K562 (cell line): ENCODE data around the gene CDC20B. TPM values are rescaled to one million over a fixed set of nuclear protein-coding genes. Genes with fewer than 3 reads are reported as not detected.
A peak's percentile ranks its signal among the peaks of the same experiment; 100 is the strongest.

ENCODE experiments used
- BCL6 ChIP-seq: fragments of 250-450 bp; sonication (Bioruptor Pico); IDR thresholded peaks from 2 replicates; pipeline ENCODE4 v1.4.0; 2020
- EP400 ChIP-seq: fragments of 450-650 bp; IDR thresholded peaks from 2 replicates; pipeline ENCODE4 v1.6.1; 2017; ENCODE audit warnings: antibody characterized with exemption, mild to moderate bottlenecking, moderate library complexity
- JUNB ChIP-seq: fragments of 450-650 bp; formaldehyde crosslinking; conservative IDR thresholded peaks from 2 replicates; pipeline ENCODE4 v1.4.0; 2020; ENCODE audit warnings: mild to moderate bottlenecking
- L3MBTL2 ChIP-seq: fragments of 450-650 bp; IDR thresholded peaks from 2 replicates; pipeline ENCODE4 v1.6.1; 2016; ENCODE audit warnings: mild to moderate bottlenecking, moderate library complexity
- RUNX1 ChIP-seq: sonication (generic); IDR thresholded peaks from 2 replicates; pipeline ENCODE4 v1.6.1; 2016; ENCODE audit warnings: antibody characterized with exemption, low read depth
- SRSF3 ChIP-seq: fragments of 200-400 bp; formaldehyde crosslinking; IDR thresholded peaks from 2 replicates; pipeline ENCODE4 v1.6.1; 2016; ENCODE audit warnings: mild to moderate bottlenecking, low read length, moderate library complexity; ENCODE audit not compliant: insufficient read depth
- TOE1 ChIP-seq, 2 experiments: fragments of 450-650 bp in 1 of 2; sonication (generic) in 1 of 2; formaldehyde crosslinking in 1 of 2; IDR thresholded peaks; 2 replicates each; pipeline versions ENCODE4 v1.7.1 to v1.8.0; 2016 to 2022; ENCODE audit warnings: borderline replicate concordance in 2 of 2, mild to moderate bottlenecking in 2 of 2, antibody characterized with exemption in 1 of 2, inconsistent platforms in 1 of 2, low read depth in 1 of 2, missing genetic modification reagents in 1 of 2, moderate library complexity in 1 of 2
- TSHZ1 ChIP-seq: fragments of 250-450 bp; sonication (Bioruptor Pico); IDR thresholded peaks from 2 replicates; pipeline ENCODE4 v1.4.0; 2020; ENCODE audit warnings: mild to moderate bottlenecking, moderate library complexity
- ZNF3 ChIP-seq: fragments of 250-450 bp; sonication (Bioruptor Pico); IDR thresholded peaks from 2 replicates; pipeline ENCODE4 v1.5.0; 2021; ENCODE audit warnings: mild to moderate bottlenecking, moderate library complexity
- polyA plus RNA-seq, 8 experiments: library from polyadenylated mRNA; depleted of rRNA in 4 of 8; stranded (reverse) in 5 of 8; unstranded in 3 of 8; fragments of >200 nt; fragmentation: Nextera tagmentation in 2 of 8; fragmentation: Illumina TruSeq in 1 of 8; extraction: Ambion mirVana in 2 of 8; extraction: Trizol in 1 of 8; gene quantifications; 2 replicates each; pipeline versions ENCODE4 v1.2.1 to v1.2.3, GENCODE V29; 2011 to 2014; ENCODE audit warnings: inconsistent platforms in 1 of 8, missing spikeins in 1 of 8
- total RNA-seq, 7 experiments: library from RNA; depleted of rRNA in 6 of 7; stranded (reverse); fragments of >200 nt in 6 of 7; fragmentation: Illumina TruSeq in 2 of 7; extraction: Trizol in 2 of 7; gene quantifications; 2 replicates each; pipeline versions ENCODE4 v1.2.1 to v1.2.3, GENCODE V29; 2011 to 2021; ENCODE audit warnings: low replicate concordance in 1 of 7
- TF ChIP-seq, protein P1 (sequence below), 2 experiments: fragments of 450-650 bp in 1 of 2; sonication (generic) in 1 of 2; formaldehyde crosslinking in 1 of 2; IDR thresholded peaks; 2 replicates each; pipeline versions ENCODE4 v1.7.1 to v1.9.0; 2016 to 2022; ENCODE audit warnings: inconsistent platforms in 1 of 2, mild to moderate bottlenecking in 1 of 2, missing genetic modification reagents in 1 of 2
- TF ChIP-seq, protein P2 (sequence below): sonication (generic); formaldehyde crosslinking; IDR thresholded peaks from 2 replicates; pipeline ENCODE4 v1.8.1; 2023; ENCODE audit warnings: mild to moderate bottlenecking, missing genetic modification reagents

Gene CDC20B
- total and polyA plus RNA-seq, 9 of the 15 experiments (the other 6 are each of a cell fraction or from before 2014, with no cell fraction given): 0.04 TPM; not detected in 8

DNA sequence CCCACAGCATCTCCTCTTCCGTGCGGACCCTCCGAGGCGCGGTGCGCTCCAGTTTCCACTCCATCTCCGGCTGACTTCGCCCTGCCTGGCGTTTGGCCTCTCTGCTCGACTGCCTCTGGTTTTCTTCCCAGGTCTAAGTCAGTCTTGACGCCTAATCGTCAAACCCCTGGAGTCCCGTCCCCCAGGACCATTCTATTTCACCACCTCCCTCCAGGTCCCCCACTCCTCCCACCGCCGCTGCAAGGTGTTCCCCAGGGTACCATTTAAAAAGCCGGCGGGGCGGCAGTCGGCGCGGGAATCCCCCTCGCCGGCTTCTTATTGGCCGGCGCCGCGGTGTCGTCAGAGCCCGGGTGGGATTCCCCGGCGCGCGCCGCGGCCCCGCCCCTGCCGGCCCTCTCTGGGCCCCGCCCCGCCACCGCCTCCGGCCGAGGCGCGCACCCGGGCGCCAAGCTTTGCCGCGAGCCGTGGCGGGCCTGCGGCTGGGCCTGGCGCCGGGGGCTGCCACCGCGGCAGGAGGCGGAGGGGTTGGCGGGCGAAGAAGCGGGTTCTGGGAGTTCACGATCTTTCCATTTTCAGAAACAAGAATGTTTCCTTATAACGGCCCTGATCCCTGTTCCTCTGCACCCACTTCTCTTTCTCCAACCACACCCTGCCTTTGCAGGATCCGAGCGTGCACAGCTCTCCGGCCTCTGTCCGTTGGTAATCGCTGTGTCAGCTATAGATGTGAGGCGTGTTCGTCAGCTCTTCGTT, at the start of gene CDC20B (continued):
- TF ChIP-seq, protein P1, sequence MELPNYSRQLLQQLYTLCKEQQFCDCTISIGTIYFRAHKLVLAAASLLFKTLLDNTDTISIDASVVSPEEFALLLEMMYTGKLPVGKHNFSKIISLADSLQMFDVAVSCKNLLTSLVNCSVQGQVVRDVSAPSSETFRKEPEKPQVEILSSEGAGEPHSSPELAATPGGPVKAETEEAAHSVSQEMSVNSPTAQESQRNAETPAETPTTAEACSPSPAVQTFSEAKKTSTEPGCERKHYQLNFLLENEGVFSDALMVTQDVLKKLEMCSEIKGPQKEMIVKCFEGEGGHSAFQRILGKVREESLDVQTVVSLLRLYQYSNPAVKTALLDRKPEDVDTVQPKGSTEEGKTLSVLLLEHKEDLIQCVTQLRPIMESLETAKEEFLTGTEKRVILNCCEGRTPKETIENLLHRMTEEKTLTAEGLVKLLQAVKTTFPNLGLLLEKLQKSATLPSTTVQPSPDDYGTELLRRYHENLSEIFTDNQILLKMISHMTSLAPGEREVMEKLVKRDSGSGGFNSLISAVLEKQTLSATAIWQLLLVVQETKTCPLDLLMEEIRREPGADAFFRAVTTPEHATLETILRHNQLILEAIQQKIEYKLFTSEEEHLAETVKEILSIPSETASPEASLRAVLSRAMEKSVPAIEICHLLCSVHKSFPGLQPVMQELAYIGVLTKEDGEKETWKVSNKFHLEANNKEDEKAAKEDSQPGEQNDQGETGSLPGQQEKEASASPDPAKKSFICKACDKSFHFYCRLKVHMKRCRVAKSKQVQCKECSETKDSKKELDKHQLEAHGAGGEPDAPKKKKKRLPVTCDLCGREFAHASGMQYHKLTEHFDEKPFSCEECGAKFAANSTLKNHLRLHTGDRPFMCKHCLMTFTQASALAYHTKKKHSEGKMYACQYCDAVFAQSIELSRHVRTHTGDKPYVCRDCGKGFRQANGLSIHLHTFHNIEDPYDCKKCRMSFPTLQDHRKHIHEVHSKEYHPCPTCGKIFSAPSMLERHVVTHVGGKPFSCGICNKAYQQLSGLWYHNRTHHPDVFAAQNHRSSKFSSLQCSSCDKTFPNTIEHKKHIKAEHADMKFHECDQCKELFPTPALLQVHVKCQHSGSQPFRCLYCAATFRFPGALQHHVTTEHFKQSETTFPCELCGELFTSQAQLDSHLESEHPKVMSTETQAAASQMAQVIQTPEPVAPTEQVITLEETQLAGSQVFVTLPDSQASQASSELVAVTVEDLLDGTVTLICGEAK (IDR thresholded peaks at IDR 0.05): no peak
- TF ChIP-seq, protein P1 (CRISPR knock-in tag; IDR thresholded peaks at IDR 0.05): no peak
- TF ChIP-seq RUNX1: no peak
- TF ChIP-seq, protein P2, sequence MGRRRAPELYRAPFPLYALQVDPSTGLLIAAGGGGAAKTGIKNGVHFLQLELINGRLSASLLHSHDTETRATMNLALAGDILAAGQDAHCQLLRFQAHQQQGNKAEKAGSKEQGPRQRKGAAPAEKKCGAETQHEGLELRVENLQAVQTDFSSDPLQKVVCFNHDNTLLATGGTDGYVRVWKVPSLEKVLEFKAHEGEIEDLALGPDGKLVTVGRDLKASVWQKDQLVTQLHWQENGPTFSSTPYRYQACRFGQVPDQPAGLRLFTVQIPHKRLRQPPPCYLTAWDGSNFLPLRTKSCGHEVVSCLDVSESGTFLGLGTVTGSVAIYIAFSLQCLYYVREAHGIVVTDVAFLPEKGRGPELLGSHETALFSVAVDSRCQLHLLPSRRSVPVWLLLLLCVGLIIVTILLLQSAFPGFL (CRISPR knock-in tag): no peak
- TF ChIP-seq SRSF3: no peak
- no peak for TF ChIP-seq ZNF3 (CRISPR knock-in tag)
- TF ChIP-seq L3MBTL2: peak; percentile 46; the same call in 1 of the 2 replicates
- no peak for TF ChIP-seq BCL6
- TF ChIP-seq EP400: no peak
- TF ChIP-seq JUNB: no peak
- no peak for TF ChIP-seq TSHZ1 (CRISPR knock-in tag)
- TF ChIP-seq TOE1 (IDR thresholded peaks at IDR 0.05; ENCODE audit: borderline replicate concordance): no peak
- no peak for TF ChIP-seq TOE1 (CRISPR knock-in tag; IDR thresholded peaks at IDR 0.05; ENCODE audit: borderline replicate concordance, low read depth)
